ENCODE results near the gene PPP1R3D. TPM values are rescaled to one million over a fixed set of nuclear protein-coding genes. Genes with fewer than 3 reads are reported as not detected.

The PPP1R3D gene
- total RNA-seq, 1 experiment from 2014 or later = 4.9 TPM

DNA sequence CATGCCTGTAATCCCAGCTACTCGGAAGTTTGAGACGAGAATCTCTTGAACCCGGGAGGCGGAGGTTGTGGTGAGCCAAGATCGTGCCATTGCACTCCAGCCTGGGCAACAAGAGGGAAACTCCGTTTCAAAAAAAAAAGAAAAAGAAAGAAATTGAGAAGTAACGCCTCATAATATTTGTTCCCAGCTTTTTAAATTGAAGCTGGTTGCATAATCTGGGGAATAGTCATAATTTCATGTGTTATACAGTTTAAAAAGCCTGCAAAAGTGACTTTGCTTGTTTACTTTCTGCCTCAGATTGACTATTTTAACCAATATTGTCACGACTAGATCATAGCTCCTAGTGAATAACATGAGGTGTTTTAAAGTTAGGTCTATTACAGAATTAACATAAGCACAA, 7.3 kb upstream of the PPP1R3D start:
- ChIA-PET CTCF (no interaction called here), POLR2A (ENCODE audit: low non-redundant PET) (no interaction called here)
- intact Hi-C loops (cut with micrococcal nuclease; ENCODE audit: unreplicated experiment) = no loop called here
- TF ChIP-seq EZH2 (IDR thresholded peaks at IDR 0.05; ENCODE audit: borderline replicate concordance, low read depth, low read length, poor library complexity, severe bottlenecking) (no peak), CTCF (conservative IDR thresholded peaks at IDR 0.05; ENCODE audit: low read depth, low read length) (no peak)
- peaks cover 20% of the 10 kb centered on the region for H3K4me1 ChIP-seq (ENCODE audit: insufficient read depth, low read length, poor library complexity, severe bottlenecking)
- no peak overlapping the region for H3K4me3 ChIP-seq (ENCODE audit: low read depth, low read length, poor library complexity, severe bottlenecking)
- no peak for DNase-seq (ENCODE audit: low spot score)
- H3K36me3 ChIP-seq (ENCODE audit: insufficient read depth, low read length, poor library complexity, severe bottlenecking) = peaks cover 22% of the 10 kb centered on the region
- no peak overlapping the region for H3K27ac ChIP-seq (ENCODE audit: low read depth, low read length, poor library complexity, severe bottlenecking)
- no TSS peak for BruUV-seq (replicated peaks)
- H3K9me3 ChIP-seq (ENCODE audit: low read depth, low read length, poor library complexity, severe bottlenecking) = no peaks in the 10 kb centered on the region
- H3K27me3 ChIP-seq (replicated peaks; ENCODE audit: insufficient read depth, low read depth, low read length, poor library complexity) = no peaks in the 10 kb centered on the region

DNA sequence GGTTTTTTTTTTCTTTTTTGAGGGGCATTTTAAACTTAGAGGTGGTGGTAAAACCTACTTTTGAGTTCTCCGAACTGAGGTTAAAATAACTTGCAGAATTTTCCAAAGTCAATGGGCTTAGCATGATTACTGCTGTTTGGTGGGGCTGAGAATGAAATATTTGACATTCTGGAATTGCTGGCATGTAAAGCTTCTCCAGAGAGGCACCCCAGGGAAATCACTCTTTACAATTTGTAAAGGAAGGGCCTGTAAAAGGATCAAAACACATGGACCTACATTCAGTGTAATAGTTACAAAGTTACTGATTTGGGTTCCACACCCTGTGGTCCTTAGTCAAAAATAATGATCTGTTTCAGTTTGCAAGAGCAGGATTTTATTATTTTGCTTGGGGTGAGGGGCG, 5.6 kb upstream of the PPP1R3D start:
- Histone ChIP-seq H3K9me3 (ENCODE audit: low read depth, low read length, poor library complexity, severe bottlenecking) (no peaks in the 10 kb centered on the region), H3K4me3 (ENCODE audit: low read depth, low read length, poor library complexity, severe bottlenecking) (no peak overlapping the region), H3K4me1 (ENCODE audit: insufficient read depth, low read length, poor library complexity, severe bottlenecking) (peaks cover 20% of the 10 kb centered on the region), H3K36me3 (ENCODE audit: insufficient read depth, low read length, poor library complexity, severe bottlenecking) (peaks cover 28% of the 10 kb centered on the region), H3K27ac (ENCODE audit: low read depth, low read length, poor library complexity, severe bottlenecking) (peak overlapping the region; percentile 53), H3K27me3 (replicated peaks; ENCODE audit: insufficient read depth, low read depth, low read length, poor library complexity) (no peaks in the 10 kb centered on the region)
- BruUV-seq (replicated peaks) = no TSS peak
- intact Hi-C loops (cut with micrococcal nuclease; ENCODE audit: unreplicated experiment) = no loop called here
- CTCF ChIA-PET = interaction anchor here (1.2 kb wide), 1 partner anchor 10 kb away, joined by 3 read pairs; no protein-coding TSS in a partner anchor
- POLR2A ChIA-PET (ENCODE audit: low non-redundant PET) = no interaction called here
- TF ChIP-seq EZH2 (IDR thresholded peaks at IDR 0.05; ENCODE audit: borderline replicate concordance, low read depth, low read length, poor library complexity, severe bottlenecking) = no peak
- TF ChIP-seq CTCF (conservative IDR thresholded peaks at IDR 0.05; ENCODE audit: low read depth, low read length) = no peak
- peak; percentile 12 for DNase-seq (ENCODE audit: low spot score)

GRCh38 chr20:59945175-59945574, 5.1 kb upstream of the PPP1R3D start:
- TF ChIP-seq EZH2 (IDR thresholded peaks at IDR 0.05; ENCODE audit: borderline replicate concordance, low read depth, low read length, poor library complexity, severe bottlenecking) (no peak), CTCF (conservative IDR thresholded peaks at IDR 0.05; ENCODE audit: low read depth, low read length) (no peak)
- BruUV-seq (replicated peaks) = no TSS peak
- no peaks in the 10 kb centered on the region for H3K27me3 ChIP-seq (replicated peaks; ENCODE audit: insufficient read depth, low read depth, low read length, poor library complexity)
- ChIA-PET CTCF (no interaction called here), POLR2A (ENCODE audit: low non-redundant PET) (no interaction called here)
- peaks cover 28% of the 10 kb centered on the region for H3K36me3 ChIP-seq (ENCODE audit: insufficient read depth, low read length, poor library complexity, severe bottlenecking)
- peak; percentile 14 for DNase-seq (ENCODE audit: low spot score)
- no peak overlapping the region for H3K4me3 ChIP-seq (ENCODE audit: low read depth, low read length, poor library complexity, severe bottlenecking)
- peak overlapping the region; percentile 53 for H3K27ac ChIP-seq (ENCODE audit: low read depth, low read length, poor library complexity, severe bottlenecking)
- H3K4me1 ChIP-seq (ENCODE audit: insufficient read depth, low read length, poor library complexity, severe bottlenecking) = peaks cover 20% of the 10 kb centered on the region
- H3K9me3 ChIP-seq (ENCODE audit: low read depth, low read length, poor library complexity, severe bottlenecking) = no peaks in the 10 kb centered on the region
- intact Hi-C loops (cut with micrococcal nuclease; ENCODE audit: unreplicated experiment) = no loop called here

All from A673 (cell line).